Activated T-cell treated with anti-CD3 and anti-CD28 coated beads, Interleukin-2, amount 50 U/mL, for 1 hour (primary cell): ENCODE data around the gene FAR2.
"Not testable (repeated sequence)": the region's sequence is repeated elsewhere in the genome, so short reads cannot be mapped to it uniquely, and the experiment has no call there.

ENCODE experiments used
- DNase-seq: peaks from one replicate; pipeline ENCODE4 v3.0.0-alpha.2; 2020

The FAR2 gene

DNA sequence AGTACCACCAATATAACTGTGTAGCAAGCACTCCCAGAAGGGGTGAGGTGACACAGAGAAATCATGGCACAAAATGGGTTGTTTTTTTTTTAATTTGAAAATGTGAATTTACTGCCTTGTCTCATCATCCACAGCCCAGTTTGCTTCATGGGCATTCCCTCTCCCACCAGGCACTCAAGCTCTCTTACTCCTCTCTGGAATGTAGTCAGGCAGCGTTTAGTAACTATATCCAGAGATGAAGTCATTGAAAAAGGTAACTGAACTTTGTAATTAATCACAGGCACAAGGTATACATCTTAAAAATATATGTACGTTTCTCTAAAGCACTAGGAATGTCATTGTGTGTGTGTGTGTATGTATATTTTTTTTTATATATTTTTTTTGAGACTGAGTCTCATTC, 91.4 kb downstream of the FAR2 start:
- DNase-seq = no peak

DNA sequence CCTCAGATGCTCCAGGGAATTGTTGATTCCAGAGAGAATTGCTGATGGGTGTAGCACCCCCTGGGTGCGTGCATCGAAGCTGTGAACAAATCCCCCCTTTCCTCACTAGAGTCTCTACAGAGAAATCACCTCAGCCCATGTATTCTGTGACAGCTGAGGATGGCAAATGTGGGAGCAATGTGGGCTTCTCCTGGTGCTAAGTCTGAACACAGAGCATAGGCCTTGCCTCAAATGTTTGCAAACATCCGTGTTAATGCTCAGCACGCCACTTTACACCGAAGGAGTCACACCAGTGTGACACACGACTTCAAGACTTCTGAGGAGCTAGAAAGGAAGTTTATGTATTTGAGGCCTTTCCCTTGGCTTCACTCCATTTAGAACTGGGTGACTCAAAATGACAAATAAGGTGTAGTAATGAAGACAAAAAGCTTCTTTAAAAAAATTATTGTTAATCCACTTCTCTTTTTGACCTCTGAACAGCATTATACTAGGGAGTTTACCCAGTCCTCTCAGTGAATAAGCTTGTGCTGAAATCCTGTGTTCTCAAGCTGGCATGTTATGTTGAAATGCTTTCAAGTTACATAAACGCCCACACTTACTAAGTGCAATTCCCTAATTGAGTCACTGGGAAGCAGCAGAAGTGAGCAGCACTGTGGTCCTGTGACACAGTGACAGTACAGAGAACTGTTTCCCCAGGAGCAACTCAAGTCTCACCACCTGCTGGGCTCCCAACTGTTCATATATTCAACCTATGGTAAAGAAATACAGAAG, 92.9 kb downstream of the FAR2 start:
- no peak for DNase-seq

DNA sequence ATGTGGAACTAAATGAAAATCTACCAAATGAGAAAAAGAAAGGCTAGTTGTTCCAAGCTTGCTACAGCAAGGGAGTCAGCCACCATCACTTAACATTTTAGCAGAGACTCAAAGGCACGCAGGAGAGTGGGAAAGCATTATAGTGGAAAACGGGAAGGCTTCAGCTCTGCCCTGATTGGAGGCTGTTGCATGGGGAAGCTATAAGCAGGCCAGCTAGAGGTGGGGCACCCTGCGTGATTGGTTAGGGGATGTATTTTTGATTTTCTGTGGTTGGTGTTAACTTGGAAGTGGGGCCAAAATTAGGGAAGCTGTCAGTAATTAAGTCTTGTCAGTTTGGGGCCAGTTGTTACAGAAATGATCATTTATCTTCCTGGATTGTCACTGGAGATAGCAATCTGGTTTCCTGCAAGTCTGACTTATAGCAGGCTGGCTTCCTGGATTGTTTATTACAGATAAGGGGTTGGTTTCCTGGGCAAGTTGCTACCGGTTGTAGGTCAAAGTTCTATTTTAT, 93.9 kb downstream of the FAR2 start:
- no peak for DNase-seq

DNA sequence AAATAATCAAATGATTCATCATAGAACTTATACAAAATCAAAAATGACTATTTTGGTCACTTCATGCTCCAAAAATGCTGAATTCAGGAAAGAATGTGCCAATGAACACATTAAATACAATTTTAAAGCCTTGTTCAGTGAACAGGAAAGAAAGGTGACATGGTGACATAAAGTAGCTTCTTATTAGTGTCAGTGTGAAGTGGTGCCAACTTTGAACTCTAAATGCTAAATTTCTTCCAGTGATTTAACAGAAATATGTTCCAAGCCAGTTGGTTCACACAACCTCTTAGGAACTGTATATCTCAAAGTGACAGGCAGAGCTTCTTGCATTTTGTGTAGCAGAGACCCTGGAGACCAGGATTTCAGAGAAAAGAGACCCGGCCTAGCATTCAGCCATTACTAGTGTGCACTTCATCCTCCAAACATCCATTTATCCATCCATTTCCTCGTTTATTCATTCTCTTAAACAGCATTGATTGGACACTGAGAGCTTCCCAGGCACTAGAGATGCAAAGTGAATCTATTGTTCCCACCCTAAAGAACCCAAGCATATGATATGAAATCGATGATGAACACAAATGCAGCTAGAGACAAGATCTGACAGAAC, 95.2 kb downstream of the FAR2 start:
- DNase-seq = no peak

DNA sequence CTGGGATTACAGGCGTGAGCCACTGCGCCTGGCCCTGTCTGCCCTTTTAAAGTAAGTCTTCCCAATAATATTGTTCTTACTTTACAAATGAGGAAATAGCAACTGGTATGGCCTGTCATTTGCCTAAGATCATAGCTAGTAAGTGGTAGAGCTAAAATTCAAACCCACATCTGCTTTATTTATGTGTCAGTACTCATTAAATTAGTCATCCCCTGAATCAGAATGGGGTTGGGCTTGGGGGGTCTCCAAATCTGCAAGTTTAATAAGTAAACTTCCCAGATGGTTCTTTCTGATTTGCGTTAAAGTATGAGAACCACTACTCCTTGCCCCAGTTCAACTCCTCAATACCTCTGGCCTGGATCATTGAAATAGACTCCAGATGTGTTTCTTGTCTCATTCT, 96.2 kb downstream of the FAR2 start:
- no peak for DNase-seq

DNA sequence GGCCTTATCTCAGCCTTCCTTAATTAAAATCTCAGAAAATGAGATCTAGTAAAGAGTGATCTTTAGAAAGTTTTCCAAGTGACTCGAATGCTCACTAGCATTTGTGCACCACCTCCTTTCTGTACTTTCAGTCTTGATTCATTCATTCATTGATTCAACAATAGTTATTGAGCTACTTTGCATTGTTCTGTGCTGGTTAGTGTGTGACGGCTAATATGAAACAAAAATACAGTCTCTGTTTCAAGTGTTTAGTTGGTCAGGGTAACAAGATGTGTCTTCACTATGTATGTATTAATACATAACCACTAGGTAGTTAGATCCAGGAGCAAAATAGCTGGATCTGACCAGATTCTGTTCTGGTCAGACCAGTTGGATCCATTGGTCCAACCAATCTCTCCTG, 100.9 kb downstream of the FAR2 start:
- DNase-seq = no peak

DNA sequence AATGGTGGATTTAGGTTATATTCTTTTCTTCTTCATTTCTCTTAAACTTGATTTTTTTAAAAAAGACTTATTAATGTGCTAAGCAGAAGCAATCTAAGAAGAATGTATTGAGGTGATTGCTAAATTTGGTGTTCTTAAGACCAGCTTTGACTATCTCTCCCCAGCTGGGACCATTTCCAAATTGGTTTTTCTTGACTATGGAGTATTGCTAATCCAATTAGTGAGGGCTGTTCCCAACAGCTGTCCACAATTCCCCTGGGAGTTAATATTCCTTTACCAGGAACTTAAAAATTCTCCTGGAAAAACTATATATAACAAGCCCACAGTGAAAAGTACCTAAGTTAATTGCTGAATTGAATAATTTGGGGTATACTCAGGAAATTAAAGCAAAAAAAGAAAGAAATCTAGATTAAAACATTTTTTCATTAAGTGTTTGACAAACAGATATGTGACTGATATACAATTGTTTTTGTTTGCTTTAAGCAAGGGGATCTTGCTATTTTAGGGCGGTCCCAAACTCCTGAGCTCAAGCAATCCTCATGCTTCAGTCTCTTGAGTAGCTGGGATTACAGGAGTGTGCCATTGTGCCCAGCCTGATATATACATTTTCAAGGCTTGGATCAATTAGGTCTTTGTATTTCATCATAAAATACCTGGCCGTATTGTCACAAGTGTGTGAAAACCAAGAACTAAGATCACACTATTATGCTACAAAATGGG, 105.0 kb downstream of the FAR2 start:
- DNase-seq = no peak

DNA sequence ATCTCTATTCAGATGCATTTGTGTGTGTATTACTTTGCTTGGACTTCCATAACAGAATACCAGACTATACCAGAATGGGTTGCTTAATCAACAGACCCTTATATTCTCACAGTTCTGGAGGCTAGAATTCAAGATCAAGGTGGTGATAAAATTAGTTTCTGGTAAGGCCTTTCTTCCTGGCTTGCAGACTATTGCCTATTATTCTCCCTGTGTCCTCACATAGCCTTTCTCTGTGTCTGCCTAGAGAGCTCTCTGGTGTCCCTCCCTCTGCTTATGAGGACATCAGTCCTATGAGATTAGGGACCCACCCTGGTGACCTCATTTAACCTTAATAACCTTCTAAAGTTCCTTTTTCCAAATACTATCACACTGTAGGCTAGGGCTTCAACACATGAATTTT, 106.0 kb downstream of the FAR2 start:
- DNase-seq = no peak

DNA sequence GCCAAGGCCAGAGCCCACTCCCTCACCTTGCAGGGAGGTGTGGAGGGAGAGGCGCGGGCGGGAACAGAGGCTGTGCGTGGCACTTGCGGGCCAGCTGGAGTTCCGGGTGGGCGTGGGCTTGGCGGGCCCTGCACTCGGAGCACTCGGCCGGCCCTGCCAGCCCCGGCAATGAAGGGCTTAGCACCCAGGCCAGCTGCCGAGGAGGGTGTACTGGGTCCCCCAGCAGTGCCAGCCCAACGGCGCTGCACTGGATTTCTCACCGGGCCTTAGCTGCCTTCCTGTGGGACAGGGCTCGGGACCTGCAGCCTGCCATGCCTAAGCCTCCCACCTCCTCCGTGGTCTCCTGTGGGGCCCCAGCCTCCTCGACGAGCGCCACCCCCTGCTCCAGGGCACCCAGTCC, 107.5 kb downstream of the FAR2 start:
- no peak for DNase-seq

DNA sequence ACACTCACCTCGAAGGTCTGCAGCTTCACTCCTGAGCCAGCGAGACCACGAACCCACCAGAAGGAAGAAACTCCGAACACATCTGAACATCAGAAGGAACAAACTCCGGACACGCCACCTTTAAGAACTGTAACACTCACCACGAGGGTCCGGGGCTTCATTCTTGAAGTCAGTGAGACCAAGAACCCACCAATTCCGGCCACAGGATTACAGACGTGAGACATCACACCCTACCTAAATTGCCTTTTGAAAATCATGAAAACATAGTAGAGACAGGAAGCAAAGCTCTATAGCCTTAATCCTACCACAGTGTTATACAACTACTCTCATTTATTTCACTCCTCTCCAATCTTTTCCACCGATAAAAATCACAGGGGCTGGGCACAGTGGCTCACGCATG, 108.6 kb downstream of the FAR2 start:
- not testable (repeated sequence) for DNase-seq

DNA sequence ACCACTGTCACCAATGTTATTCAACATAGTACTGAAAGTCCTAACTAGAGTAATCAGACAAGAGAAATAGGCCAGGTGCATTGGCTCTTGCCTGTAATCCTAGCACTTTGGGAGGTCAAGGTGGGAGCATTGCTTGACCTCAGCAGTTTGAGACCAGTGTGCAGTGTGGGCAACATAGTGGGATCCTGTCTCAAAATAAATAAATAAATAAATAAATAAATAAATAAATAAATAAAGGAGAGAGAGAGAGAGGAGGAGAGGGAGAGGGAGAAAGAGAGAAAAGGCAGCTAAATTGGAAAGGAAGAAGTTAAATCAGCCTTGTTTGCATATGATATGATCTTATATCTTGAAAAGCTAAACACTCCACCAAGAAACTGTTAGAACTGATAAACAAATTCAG, 115.3 kb downstream of the FAR2 start:
- DNase-seq = no peak

DNA sequence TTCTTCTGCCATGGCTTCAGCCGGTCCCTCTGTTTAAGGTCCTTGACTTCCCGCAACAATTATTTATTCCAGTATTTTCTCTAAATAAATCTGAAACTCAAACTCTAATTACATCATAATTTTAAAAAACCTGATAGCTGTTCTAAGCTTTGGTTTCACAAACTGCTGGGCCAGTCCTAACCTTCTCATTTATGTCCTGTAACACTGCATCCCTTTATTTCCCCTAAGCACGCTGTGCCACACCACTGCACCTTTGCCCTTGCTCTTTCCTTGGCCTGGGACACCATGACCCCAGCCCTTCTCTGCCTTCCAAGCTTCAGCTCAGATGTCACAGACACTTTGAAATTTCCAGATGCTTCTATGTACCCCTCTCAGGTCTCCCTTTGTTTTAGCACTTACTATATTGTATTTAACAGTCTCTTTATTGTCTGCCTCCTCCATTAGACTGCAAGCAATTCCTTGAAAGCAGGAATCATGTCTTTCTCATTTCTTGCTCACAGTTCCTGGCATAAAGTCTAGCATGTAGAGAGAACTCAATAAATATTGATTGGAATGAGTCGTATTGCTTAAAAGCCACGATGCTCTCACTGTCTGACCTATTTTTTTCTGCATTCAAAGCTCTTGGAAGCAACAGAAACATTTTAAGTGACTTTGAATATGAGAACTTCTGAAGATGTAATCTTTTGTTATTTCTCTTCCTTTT, 120.8 kb downstream of the FAR2 start:
- DNase-seq = no peak

DNA sequence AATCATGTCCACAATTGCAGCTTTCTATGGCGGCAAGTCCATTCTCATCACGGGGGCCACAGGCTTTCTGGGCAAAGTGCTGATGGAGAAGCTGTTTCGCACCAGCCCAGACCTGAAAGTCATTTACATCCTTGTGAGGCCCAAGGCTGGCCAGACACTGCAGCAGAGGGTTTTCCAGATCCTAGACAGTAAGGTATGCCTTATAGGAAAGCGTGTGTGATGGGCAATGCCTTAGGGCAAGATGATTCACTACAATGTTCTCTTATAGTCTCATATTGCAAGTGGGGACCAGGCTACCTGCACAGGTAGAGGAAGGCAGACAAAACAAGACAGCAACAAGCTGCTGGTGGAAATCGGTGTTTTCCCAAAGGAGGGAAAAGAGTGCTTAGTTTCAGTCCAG, 121.4 kb downstream of the FAR2 start:
- DNase-seq = no peak

DNA sequence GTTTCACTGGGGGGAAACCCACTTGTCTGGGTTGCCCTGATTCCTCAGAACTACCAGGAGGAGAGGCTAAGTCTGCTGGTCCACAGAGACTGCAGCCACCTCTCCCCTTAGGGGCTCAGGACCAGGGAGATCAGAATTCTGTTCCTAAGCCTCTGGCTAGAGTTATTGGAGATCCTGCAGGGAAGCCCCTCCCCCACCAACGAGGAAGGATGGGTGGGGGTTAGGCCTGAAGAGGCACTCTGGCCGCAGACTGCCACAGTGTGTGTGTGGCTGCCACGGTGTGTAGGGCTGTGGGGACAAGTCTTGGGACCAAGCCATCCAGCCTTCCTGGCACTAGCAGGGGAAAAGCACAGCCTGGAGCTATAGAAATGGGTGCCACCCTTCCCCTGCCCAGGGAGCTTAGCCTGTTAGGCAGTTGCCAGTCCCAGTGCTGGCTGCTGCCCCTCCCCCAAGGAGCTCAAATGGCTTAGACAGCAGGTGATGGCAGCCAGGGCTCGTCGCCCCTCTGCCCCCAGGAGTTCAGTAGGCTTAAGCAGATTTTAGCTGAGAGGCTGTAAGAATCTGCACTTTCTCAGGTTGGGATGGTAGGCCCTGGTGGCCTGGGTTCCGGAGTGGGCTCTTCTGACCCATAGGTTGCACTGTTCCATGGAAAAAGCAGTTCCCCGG, 124.2 kb downstream of the FAR2 start:
- DNase-seq = no peak

DNA sequence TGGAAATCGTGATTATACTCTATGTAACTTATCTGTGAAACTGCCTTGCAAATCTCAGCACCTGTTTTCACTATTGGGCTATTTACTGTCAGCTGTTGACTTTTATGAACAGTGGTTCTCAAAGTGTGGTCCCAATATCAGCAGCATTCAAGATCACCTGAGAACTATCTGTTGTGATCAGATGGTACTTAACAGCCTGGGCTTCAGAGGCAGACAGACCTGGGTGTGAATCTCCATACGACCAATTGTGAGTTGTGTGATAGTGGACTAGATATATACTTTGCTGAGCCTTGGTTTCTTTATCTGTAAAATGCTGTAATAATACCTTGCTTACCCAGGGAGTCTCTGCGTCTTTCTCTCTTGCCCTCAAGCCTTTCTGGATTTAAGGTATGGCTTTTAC, 126.8 kb downstream of the FAR2 start:
- DNase-seq = no peak

DNA sequence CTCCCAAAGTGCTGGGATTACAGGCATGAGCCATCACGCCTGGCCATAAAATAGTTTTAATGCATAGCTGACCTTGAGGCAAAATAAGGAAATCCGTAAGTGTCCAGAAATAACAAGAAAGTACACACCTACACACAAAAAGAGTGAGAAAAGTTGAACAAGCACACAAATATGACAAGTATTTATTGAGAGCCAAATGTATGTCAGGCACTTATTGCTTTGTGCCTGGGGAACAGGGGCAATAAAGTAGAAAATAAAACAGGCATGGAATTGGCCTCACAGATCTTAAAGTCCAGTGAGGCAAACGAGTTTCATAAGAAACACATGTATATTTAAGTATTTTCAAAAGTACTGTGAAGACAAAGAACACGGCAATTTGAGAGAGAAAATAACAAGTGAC, 128.2 kb downstream of the FAR2 start:
- no peak for DNase-seq

DNA sequence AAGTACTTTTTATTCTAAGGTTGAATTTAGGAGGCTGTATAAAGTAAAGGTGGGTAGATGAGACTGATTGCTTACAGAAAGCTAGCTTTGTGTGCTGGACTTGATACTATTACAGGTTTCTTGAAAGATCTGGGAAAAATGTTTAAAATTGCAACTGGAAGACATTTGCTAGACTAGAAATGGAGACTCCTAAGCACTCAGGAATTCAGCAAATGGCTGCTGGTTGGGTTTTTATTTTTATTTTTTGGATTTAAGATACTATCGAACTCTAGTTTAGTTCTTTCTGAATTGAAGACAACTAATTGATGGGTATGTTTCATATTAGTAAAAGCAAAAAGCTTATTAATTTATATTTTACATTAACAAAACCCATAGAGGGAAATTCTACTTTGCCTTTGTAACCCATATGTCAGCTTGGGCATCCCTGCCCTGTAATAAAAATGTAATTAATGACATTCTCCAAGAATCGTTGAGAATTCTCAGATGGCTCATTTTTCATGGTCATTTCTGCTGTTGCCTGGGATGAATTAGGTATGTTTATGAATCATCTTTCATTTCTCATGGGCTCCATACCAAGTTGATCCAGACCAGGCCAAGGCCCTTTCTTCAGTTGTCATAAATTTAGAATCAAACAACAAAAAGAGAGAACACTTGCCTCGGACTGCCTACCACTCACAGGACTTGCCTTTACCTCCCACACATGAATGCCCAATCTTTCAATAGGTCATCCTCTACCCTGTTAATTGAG, 129.8 kb downstream of the FAR2 start:
- DNase-seq = no peak

DNA sequence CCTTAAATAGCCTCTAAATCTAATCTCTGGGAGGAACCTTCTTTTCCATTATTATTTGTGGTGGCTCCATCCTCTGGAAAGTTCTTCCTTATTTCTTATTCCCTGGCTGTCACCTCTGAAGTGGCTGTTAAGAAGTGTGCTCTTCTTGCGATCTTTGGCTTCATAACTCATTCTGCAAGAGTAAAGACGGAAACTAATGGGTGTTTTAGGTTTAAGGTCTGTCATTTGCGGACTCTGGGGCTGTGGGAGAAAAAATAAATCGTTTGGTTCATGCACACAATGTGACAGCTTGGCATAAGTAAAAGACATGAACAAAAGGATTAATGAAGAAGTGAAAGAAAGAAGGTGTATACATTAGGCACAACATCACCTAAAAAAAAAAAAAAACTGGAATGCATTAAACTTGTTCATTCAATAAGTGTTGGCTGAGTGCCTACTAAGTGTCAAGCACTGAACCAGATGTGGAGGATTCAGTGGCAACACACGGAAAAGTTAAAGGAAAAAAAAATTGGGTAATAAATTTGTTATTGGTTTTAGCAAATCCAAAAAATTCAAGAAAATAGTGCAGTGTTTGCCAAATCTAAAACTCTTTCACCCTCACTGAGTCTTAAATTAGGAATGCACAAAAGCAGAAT, 132.4 kb downstream of the FAR2 start:
- no peak for DNase-seq

DNA sequence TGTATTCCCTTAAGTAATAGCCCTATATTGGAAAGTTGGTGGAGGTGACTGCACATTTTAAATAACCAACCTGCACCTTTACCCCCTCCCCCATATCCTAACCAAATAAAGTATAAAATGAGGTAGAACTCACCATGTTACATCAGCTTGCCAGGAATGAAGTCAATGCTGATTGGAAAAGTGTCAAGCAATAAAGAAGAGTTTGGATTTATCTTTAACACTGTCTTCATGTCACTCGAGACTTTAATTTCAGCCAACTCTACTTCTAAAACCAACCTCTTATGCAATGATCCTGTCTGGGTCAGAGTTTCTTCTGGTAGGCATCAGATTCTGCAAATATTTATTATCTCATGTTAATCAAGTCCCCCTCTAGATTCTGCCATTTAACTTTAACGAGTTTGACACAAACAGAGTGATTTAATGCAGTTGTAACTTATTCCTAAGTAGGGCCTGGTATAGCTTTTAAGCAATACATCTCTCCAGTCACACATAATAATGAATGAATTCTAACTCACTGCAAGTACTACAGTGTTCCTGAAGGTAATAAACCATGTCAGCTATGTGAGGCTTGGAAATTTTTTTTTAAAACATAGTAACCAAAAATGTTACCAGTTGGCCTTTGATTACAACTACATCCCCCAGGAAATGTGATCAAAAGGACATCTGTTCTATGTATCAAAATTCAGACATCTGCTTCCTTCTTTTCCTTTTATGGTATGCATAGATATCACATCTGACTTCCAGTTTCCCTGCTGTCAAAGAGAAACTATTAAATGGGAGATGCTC, 133.1 kb downstream of the FAR2 start:
- no peak for DNase-seq

DNA sequence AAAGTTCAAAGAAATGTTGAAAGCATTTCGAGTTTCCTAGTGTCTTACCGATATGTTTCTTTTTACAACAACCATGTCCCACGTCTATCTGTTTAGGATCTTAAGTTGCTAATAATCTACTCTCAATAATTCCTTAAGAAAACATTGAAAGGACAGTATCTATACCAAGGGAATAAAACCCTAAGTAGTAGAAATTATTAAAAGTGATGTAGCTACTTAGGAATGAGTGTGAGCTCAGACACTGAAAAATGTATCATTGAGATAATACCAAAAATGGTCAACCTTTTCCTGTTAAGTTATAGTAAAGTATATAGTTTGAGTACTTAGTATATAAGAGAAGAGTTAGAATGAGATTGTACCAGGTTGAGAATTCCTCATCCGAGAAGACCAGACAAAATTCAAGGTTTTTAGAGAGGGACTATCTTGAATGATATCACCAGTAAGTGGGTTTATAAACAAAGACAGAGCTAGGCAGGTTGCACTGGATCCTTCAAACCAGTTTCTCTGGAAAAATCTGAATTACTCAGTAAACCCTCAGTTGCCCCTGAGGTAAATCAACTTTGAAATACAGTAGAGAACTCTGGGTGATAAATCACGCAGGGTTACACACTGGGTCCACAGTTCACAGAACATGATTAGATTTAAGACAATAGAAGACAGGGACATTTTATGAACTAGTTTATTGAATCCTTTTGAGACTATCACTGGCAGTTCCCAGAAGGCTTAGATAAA, 135.1 kb downstream of the FAR2 start:
- DNase-seq = no peak
